OCI-LY7 (cell line): Measurements from ENCODE around the gene RIC3. TPM values are rescaled to one million over a fixed set of nuclear protein-coding genes. Genes with fewer than 3 reads are reported as not detected.

Source experiments
- BruUV-seq: library from RNA; stranded (reverse); fragments of 400-500 nt; replicated peaks from 2 replicates; lab custom pipeline; 2021; lab: Mats Ljungman, UMichigan
- CTCF ChIA-PET: fragments of 300-600 bp; sonication (Branson Sonifier 250); formaldehyde crosslinking; loops from one replicate; lab custom pipeline; 2022; ENCODE audit warnings: antibody characterized with exemption; ENCODE audit not compliant: unreplicated experiment; lab: Charles Lee
- POLR2A ChIA-PET: fragments of 300-600 bp; sonication (Branson Sonifier 250); formaldehyde crosslinking; loops from one replicate; lab custom pipeline; 2022; ENCODE audit warnings: antibody characterized with exemption; lab: Charles Lee
- DNase-seq: peaks from one replicate; pipeline ENCODE4 v3.0.0-alpha.2; 2015; ENCODE audit warnings: low spot score
- H2AFZ ChIP-seq: fragments of 200-600 bp; sonication (generic), shearing (Covaris generic); 2 replicates; pipeline ENCODE4 v1.6.1; 2014; ENCODE audit warnings: mild to moderate bottlenecking, antibody characterized with exemption, low read length, moderate library complexity
- H3K27ac ChIP-seq: fragments of 200-600 bp; sonication (generic); 2 replicates; pipeline ENCODE4 v1.5.1; 2014; ENCODE audit warnings: mixed run types, low read depth, mild to moderate bottlenecking, moderate library complexity, low read length, inconsistent platforms; ENCODE audit not compliant: poor library complexity, severe bottlenecking
- H3K36me3 ChIP-seq: fragments of 200-600 bp; sonication (generic); 2 replicates; pipeline ENCODE4 v1.6.1; 2014; ENCODE audit warnings: mild to moderate bottlenecking, antibody characterized with exemption, low read length, moderate library complexity, mixed read lengths; ENCODE audit not compliant: insufficient read depth
- H3K4me1 ChIP-seq: fragments of 200-600 bp; sonication (generic); 2 replicates; pipeline ENCODE4 v1.5.1; 2014; ENCODE audit warnings: mild to moderate bottlenecking, low read length; ENCODE audit not compliant: insufficient read depth, poor library complexity, severe bottlenecking
- H3K4me2 ChIP-seq: fragments of 200-600 bp; sonication (generic); 2 replicates; pipeline ENCODE4 v1.6.1; 2014; ENCODE audit warnings: mild to moderate bottlenecking, low read length
- H3K4me3 ChIP-seq: fragments of 200-600 bp; sonication (generic); 2 replicates; pipeline ENCODE4 v1.5.1; 2014; ENCODE audit warnings: mild to moderate bottlenecking, low read depth, low read length; ENCODE audit not compliant: poor library complexity, severe bottlenecking
- H3K79me2 ChIP-seq: fragments of 200-600 bp; sonication (generic); 2 replicates; pipeline ENCODE4 v1.6.1; 2016; ENCODE audit warnings: low read depth, mild to moderate bottlenecking, low read length, moderate library complexity, mixed read lengths; ENCODE audit not compliant: insufficient read depth
- H3K9me2 ChIP-seq: fragments of 200-600 bp; sonication (generic); 2 replicates; pipeline ENCODE4 v1.6.1; 2016; ENCODE audit warnings: mild to moderate bottlenecking, low read length, mixed read lengths; ENCODE audit not compliant: insufficient read depth
- H3K9me3 ChIP-seq: fragments of 200-600 bp; sonication (generic); 2 replicates; pipeline ENCODE4 v1.6.1; 2014; ENCODE audit warnings: mild to moderate bottlenecking, mixed run types, low read length, mixed read lengths
- H4K20me1 ChIP-seq: fragments of 200-600 bp; sonication (generic); 2 replicates; pipeline ENCODE4 v1.6.1; 2014; ENCODE audit warnings: mild to moderate bottlenecking, antibody characterized with exemption, low read length, moderate library complexity, mixed read lengths; ENCODE audit not compliant: insufficient read depth
- CTCF ChIP-seq: fragments of 200-600 bp; sonication (generic); conservative IDR thresholded peaks from 2 replicates; pipeline ENCODE4 v1.5.1; 2014; ENCODE audit warnings: mild to moderate bottlenecking, antibody characterized with exemption, low read length, moderate library complexity, mixed read lengths
- EZH2phosphoT487 ChIP-seq: fragments of 200-600 bp; sonication (generic); IDR thresholded peaks from 2 replicates; pipeline ENCODE4 v1.6.1; 2018; ENCODE audit warnings: low read depth, borderline replicate concordance, mild to moderate bottlenecking, mixed run types, antibody characterized with exemption, low read length, moderate library complexity, mixed read lengths
- intact Hi-C: fragments of 100-400 bp; cut with micrococcal nuclease; formaldehyde crosslinking; loops from one replicate; pipeline ENCODE4 v1.10.0; 2022; ENCODE audit not compliant: unreplicated experiment
- total RNA-seq, 2 experiments: library from RNA; depleted of rRNA in 1 of 2; stranded (reverse); fragments of >200 nt in 1 of 2; shearing (Covaris generic) in 1 of 2; gene quantifications; 2 replicates each; pipeline ENCODE4 v1.2.3, GENCODE V29; 2014 to 2022

RIC3 gene
- total RNA-seq, 2 experiments from 2014 or later, result not detected

GRCh38 chr11:8096575-8096974 lies 72.2 kb downstream of the RIC3 start:
- Histone ChIP-seq H3K4me3 (no peak overlapping the region), H3K27ac (no peak overlapping the region), H3K36me3 (no peaks in the 10 kb centered on the region), H3K79me2 (no peaks in the 10 kb centered on the region), H3K4me2 (no peak overlapping the region), H3K4me1 (peaks cover 5% of the 10 kb centered on the region), H3K9me3 (no peaks in the 10 kb centered on the region), H2AFZ (no peak overlapping the region), H4K20me1 (no peaks in the 10 kb centered on the region), H3K9me2 (no peaks in the 10 kb centered on the region)
- intact Hi-C loops, result no loop called here
- ChIA-PET POLR2A (no interaction called here), CTCF (no interaction called here)
- BruUV-seq, result no TSS peak
- no peak for DNase-seq
- TF ChIP-seq CTCF (no peak), EZH2phosphoT487 (no peak)

GRCh38 chr11:8095806-8096522 lies 72.9 kb downstream of the RIC3 start:
- H4K20me1 ChIP-seq, result no peaks in the 10 kb centered on the region
- ChIA-PET CTCF (no interaction called here), POLR2A (no interaction called here)
- H3K9me2 ChIP-seq, result no peaks in the 10 kb centered on the region
- H3K9me3 ChIP-seq, result no peaks in the 10 kb centered on the region
- TF ChIP-seq EZH2phosphoT487 (no peak), CTCF (no peak)
- H3K36me3 ChIP-seq, result no peaks in the 10 kb centered on the region
- H3K4me3 ChIP-seq, result no peak overlapping the region
- peaks cover 5% of the 10 kb centered on the region for H3K4me1 ChIP-seq
- no peak overlapping the region for H3K27ac ChIP-seq
- intact Hi-C loops, result no loop called here
- H2AFZ ChIP-seq, result no peak overlapping the region
- DNase-seq, result no peak
- H3K4me2 ChIP-seq, result no peak overlapping the region
- H3K79me2 ChIP-seq, result no peaks in the 10 kb centered on the region
- BruUV-seq, result no TSS peak

- Histone ChIP-seq H3K27ac (no peak overlapping the region), H3K36me3 (no peaks in the 10 kb centered on the region), H3K4me2 (no peak overlapping the region), H3K4me3 (no peak overlapping the region), H3K79me2 (no peaks in the 10 kb centered on the region), H2AFZ (no peak overlapping the region), H3K4me1 (peaks cover 5% of the 10 kb centered on the region), H3K9me2 (no peaks in the 10 kb centered on the region), H3K9me3 (no peaks in the 10 kb centered on the region), H4K20me1 (no peaks in the 10 kb centered on the region)
- ChIA-PET POLR2A (no interaction called here), CTCF (no interaction called here)
- intact Hi-C loops, result no loop called here
- BruUV-seq, result no TSS peak
- DNase-seq, result no peak
- TF ChIP-seq EZH2phosphoT487 (no peak), CTCF (no peak)
These were observed 73.5 kb downstream of the RIC3 start for GRCh38 chr11:8095371-8095770.
